Measurements from ENCODE around the gene ZNF462. TPM values are rescaled to one million over a fixed set of nuclear protein-coding genes. Genes with fewer than 3 reads are reported as not detected.

The ZNF462 gene
- total and polyA plus RNA-seq, 2 of the 13 experiments (the other 11 are each of a cell fraction or from before 2014, with no cell fraction given), result not detected

- no peak for TF ChIP-seq ZNF230 (CRISPR knock-in tag; IDR thresholded peaks at IDR 0.05)
- no peak for TF ChIP-seq ZFP91 (CRISPR knock-in tag; IDR thresholded peaks at IDR 0.05; ENCODE audit: borderline replicate concordance)
- TF ChIP-seq AHR (CRISPR knock-in tag; IDR thresholded peaks at IDR 0.05), result no peak
- no peak for TF ChIP-seq ZNF557 (CRISPR knock-in tag; IDR thresholded peaks at IDR 0.05)
These were observed 20.7 kb downstream of the ZNF462 start (continued) for GRCh38 chr9:106883626-106884190.

GRCh38 chr9:106885451-106885850 is 22.5 kb downstream of the ZNF462 start:
- H3K4me2 ChIP-seq (ENCODE audit: low read depth, low read length), result no peak overlapping the region
- H3K9me3 ChIP-seq (ENCODE audit: low read length), result no peaks in the 10 kb centered on the region
- no peaks in the 10 kb centered on the region for H4K20me1 ChIP-seq (ENCODE audit: insufficient read depth, low read length)
- no peak overlapping the region for H3K4me3 ChIP-seq (replicated peaks in 1 of 3; ENCODE audit: insufficient read depth in 1 of 3, low read depth in 2 of 3, low read length in 3 of 3)
- no peak overlapping the region for H3K9ac ChIP-seq (ENCODE audit: insufficient read depth, low read depth, low read length)
- H3K27ac ChIP-seq (ENCODE audit: extremely low read length, insufficient read depth, low read length), result no peak overlapping the region
- no peak for DNase-seq (ENCODE audit: low spot score)
- no peaks in the 10 kb centered on the region for H3K4me1 ChIP-seq (ENCODE audit: insufficient read depth, low read length)
- no peak for FAIRE-seq
- ATAC-seq, result no peak
- no peaks in the 10 kb centered on the region for H3K27me3 ChIP-seq (ENCODE audit: control insufficient read depth in 1 of 2, insufficient read depth in 2 of 2, low read length in 2 of 2)
- no peaks in the 10 kb centered on the region for H3K79me2 ChIP-seq (ENCODE audit: insufficient read depth, low read length)
- in situ Hi-C loops (cut with HindIII; ENCODE audit: extremely low pct_ligation_motif_present, low pct_unique_long_range_greater_than_20kb) (no loop called here), intact Hi-C loops (cut with micrococcal nuclease; ENCODE audit: unreplicated experiment) (no loop called here)
- POLR2A ChIA-PET, result no interaction called here
- CTCF ChIA-PET (ENCODE audit: low intra/inter-chr PET ratio, low total read pairs), result no interaction called here
- H2AFZ ChIP-seq (ENCODE audit: low read length), result no peak overlapping the region
- no CpG with 5 or more reads among the region's 2 CpGs for WGBS (ENCODE audit: low lambda C conversion rate)
- BruUV-seq (replicated peaks), result no TSS peak
- no peaks in the 10 kb centered on the region for H3K36me3 ChIP-seq (replicated peaks in 1 of 2; ENCODE audit: control insufficient read depth in 1 of 2, insufficient read depth in 2 of 2, low read length in 2 of 2)
- TF ChIP-seq ZNF598 (CRISPR knock-in tag; IDR thresholded peaks at IDR 0.05; ENCODE audit: borderline replicate concordance) (no peak), HINFP (CRISPR knock-in tag; IDR thresholded peaks at IDR 0.05; ENCODE audit: low read depth) (no peak)
